Peyer's patch (tissue), 4 donors: ENCODE data around the gene HDAC4.

Source experiments
- CTCF ChIP-seq, 6 experiments: fragments of 450-650 bp in 4 of 6; fragments of 200-600 bp in 2 of 6; sonication (generic) in 1 of 6; IDR thresholded peaks; one replicate each; pipeline ENCODE4 v1.5.1; 2017 to 2019; ENCODE audit warnings: antibody characterized with exemption in 6 of 6, mild to moderate bottlenecking in 3 of 6, moderate library complexity in 1 of 6
- POLR2A ChIP-seq, 2 donors: fragments of 450-650 bp; IDR thresholded peaks; one replicate each; pipeline ENCODE4 v1.5.1; 2017; ENCODE audit warnings: antibody characterized with exemption in 2 of 2, mild to moderate bottlenecking in 2 of 2, moderate library complexity in 2 of 2

- TF ChIP-seq CTCF (IDR thresholded peaks at IDR 0.05) (no peak), POLR2A (IDR thresholded peaks at IDR 0.05) (no peak)
Observed at GRCh38 chr2:239181903-239182581, 218.8 kb downstream of the HDAC4 start.
